Measurements from ENCODE around the gene PPP1R14D. TPM values are rescaled to one million over a fixed set of nuclear protein-coding genes. Genes with fewer than 3 reads are reported as not detected.
A peak's percentile ranks its signal among the peaks of the same experiment; 100 is the strongest.

PPP1R14D gene, protein sequence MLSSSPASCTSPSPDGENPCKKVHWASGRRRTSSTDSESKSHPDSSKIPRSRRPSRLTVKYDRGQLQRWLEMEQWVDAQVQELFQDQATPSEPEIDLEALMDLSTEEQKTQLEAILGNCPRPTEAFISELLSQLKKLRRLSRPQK
- total RNA-seq (not detected), polyA plus RNA-seq (not detected)

DNA sequence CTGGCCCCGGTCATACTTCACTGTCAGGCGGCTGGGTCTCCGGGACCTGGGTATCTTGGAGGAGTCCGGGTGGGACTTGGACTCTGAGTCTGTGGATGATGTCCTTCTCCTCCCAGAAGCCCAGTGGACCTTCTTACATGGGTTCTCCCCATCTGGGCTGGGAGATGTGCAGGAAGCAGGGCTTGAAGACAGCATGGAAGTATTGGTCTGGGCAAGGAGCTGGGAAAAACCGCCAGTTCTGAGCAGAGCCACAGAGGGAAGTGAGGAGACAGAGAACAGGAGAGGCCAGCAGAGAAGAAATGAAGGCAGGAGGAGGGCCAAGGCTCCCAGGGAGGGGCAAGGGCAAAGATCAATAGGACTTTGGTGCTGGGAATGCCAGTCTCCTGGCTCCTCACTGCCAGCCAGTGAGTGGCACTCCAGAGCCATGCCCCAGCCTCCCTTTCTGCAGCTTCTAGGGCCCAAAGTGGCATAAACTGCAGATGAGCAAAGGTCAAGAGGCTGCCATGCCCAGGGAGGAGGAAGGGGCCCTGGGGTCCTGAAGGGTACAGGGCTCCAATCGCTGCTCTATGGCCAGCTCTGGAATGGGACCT, at the start of gene PPP1R14D:
Gene PPP1R14D, minus strand, starts transcription at position 262 of the 590 bp plus-strand sequence. Its CDS starts 67 bp downstream, at position 195.
- POLR2A ChIA-PET, result interaction anchor here (0.5 kb wide), 1 partner anchor 22 kb away, joined by 7 read pairs; no protein-coding TSS in a partner anchor
- H3K9me3 ChIP-seq (ENCODE audit: low read length), result no peaks in the 10 kb centered on the region
- Mint-ChIP-seq H3K27ac (peak within 1 kb of the TSS in 1 of 8 donors; percentile 92), H3K27me3 (peaks cover 0 to 11% of the 10 kb centered on the region in 2 donors), H3K4me3 (no peak within 1 kb of the TSS), H3K36me3 (no peaks in the 10 kb centered on the region), H3K4me1 (no peaks in the 10 kb centered on the region), H3K9me3 (no peaks in the 10 kb centered on the region)
- H3K27ac ChIP-seq (ENCODE audit: low read depth, low read length), result no peak within 1 kb of the TSS
- no peaks in the 10 kb centered on the region for H3K36me3 ChIP-seq (ENCODE audit: insufficient read depth, low read length)
- H3K4me3 ChIP-seq (ENCODE audit: low read length), result no peak within 1 kb of the TSS
- no peaks in the 10 kb centered on the region for H3K4me1 ChIP-seq (ENCODE audit: insufficient read depth, low read length)
- no peak for DNase-seq
- H3K27me3 ChIP-seq (ENCODE audit: insufficient read depth, low read length, poor library complexity, severe bottlenecking), result no peaks in the 10 kb centered on the region
- CTCF ChIA-PET, result no interaction called here

DNA sequence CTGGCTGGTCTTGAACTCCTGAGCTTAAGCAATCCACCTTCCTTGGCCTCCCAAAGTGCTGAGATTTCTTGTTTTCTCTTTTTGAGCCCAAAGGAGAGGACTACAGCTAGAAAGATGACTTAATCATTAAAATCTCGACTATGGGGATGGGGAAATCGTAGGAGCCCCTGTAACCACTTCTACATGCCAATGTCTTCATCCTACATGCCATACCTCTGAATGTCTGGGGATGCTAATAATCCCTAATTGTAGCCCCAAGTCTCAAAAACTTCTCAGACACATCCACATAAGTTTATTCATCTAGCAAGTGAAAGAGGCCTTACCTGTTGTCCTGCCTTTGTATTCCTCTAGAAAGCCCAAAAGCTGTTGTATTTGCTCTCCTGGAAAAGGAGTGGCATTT, 49.2 kb upstream of the PPP1R14D start:
- H3K36me3 Mint-ChIP-seq, result no peaks in the 10 kb centered on the region
- DNase-seq, result no peak
- no peak overlapping the region for H3K4me3 Mint-ChIP-seq
- ChIA-PET POLR2A (no interaction called here), CTCF (interaction anchor here (1.1 kb wide), 1 partner anchor 14 kb away, joined by 3 read pairs; no protein-coding TSS in a partner anchor)
- no peaks in the 10 kb centered on the region for H3K9me3 ChIP-seq (ENCODE audit: low read length)
- no peaks in the 10 kb centered on the region for H3K9me3 Mint-ChIP-seq
- H3K4me1 ChIP-seq (ENCODE audit: insufficient read depth, low read length), result peaks cover 3% of the 10 kb centered on the region
- H3K4me3 ChIP-seq (ENCODE audit: low read length), result no peak overlapping the region
- no peak overlapping the region for H3K27ac ChIP-seq (ENCODE audit: low read depth, low read length)
- peaks cover 6 to 8% of the 10 kb centered on the region in 2 donors for H3K27me3 Mint-ChIP-seq
- H3K36me3 ChIP-seq (ENCODE audit: insufficient read depth, low read length), result no peaks in the 10 kb centered on the region
- H3K27me3 ChIP-seq (ENCODE audit: insufficient read depth, low read length, poor library complexity, severe bottlenecking), result peaks cover 5% of the 10 kb centered on the region
- no peak overlapping the region for H3K27ac Mint-ChIP-seq
- peaks cover 5 to 8% (median 7%) of the 10 kb centered on the region in 3 donors for H3K4me1 Mint-ChIP-seq

DNA sequence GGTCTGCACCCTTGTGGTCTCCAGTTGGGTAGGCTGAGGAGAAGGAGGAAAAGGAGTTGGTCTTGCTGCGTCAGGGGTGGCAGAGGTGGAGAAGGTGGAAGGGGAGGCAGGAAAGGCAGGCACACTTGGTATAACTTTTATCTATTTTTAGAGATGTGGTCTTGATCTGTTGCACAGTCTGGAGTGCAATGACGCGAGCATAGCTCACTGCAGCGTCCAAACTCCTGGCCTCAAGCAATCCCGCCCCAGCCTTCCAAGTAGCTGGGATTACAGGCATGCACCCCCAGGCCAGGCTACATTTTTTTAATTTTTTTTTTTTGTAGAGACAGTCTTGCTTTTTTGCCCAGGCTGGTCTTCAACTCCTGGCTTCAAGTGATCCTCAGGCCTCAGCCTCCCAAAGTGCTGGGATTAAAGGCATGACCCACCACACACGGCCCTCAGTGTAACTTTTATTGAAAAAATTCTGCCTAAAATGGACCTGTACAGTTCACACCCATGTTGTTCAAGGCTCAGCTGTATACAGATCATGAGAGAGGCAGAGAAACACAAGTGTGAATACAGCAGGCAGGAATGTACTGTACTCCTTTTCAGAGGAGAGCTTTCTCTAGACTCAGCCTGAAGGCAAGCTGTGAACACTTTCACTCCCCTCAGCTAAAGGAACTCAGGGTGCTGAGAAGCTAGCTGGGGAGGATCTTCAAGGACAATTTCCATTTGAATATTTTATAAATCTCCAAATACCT, 47.7 kb upstream of the PPP1R14D start:
- H3K36me3 Mint-ChIP-seq, result no peaks in the 10 kb centered on the region

DNA sequence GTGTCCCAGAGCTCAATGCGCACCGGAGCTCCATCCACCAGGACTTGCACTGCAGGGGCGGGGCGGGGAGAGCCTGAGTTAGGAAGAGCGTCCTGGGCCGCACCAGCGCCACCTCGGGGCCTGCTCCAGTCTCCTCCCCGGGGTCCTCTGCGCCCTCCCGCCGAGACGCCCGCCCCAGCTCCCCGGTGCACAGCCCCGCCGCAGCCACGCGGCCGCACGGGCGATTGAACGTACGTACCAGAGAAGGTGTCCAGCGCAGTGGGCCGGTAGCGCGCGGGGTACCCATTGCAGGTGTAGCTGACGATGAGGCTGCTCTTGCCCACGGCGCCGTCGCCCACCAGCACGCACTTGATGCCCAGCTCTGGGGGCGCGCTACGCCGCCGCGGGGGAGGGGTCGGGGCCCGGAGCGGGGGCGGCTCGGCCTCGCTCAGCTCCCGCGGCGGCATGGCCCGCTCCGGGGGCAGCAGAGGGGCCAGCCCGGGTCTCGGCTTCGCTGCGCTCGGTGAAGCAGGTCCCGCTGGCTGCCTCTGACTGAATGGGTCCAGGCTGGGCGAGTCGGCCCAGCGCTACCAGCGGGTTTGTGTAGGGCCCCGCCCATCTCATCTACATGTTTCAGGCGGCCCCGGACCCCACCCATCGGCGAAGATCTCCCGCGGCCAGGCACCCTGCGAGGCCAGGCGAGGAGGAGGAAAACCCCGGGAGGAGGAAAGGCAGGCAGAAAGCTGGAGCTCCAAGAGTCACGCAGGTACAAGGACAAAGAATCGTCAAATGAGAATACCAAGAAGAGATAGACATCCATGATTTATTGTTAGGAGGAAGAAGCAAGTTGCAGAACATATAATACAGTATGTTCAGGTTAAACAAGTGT, 45.4 kb upstream of the PPP1R14D start, which contains the start of gene RHOV:
Gene RHOV, minus strand, starts transcription at position 541 of the 868 bp plus-strand sequence. Its CDS starts 95 bp downstream, at position 446.
- Mint-ChIP-seq H3K4me1 (peaks cover 5 to 8% (median 7%) of the 10 kb centered on the region in 3 donors), H3K9me3 (no peaks in the 10 kb centered on the region), H3K27me3 (peaks cover 8 to 9% of the 10 kb centered on the region in 2 donors), H3K27ac (peak within 1 kb of the TSS in 1 of 8 donors; percentile 37), H3K36me3 (no peaks in the 10 kb centered on the region), H3K4me3 (peak within 1 kb of the TSS; percentile 83 to 96 (median 84))
- peak; percentile 31 to 61 (median 41) for DNase-seq
- peak within 1 kb of the TSS; percentile 65 for H3K4me3 ChIP-seq (ENCODE audit: low read length)
- ChIA-PET CTCF (interaction anchor here (0.6 to 5.7 kb wide), 5 partner anchors 15 to 732 kb away, joined by 3 to 29 read pairs (median 4); partner anchors contain the start of genes SPINT1 and VPS18), POLR2A (interaction anchor here (0.5 to 1.0 kb wide), 2 partner anchors 20 to 234 kb away, joined by 4 to 5 read pairs; no protein-coding TSS in a partner anchor)
- H3K36me3 ChIP-seq (ENCODE audit: insufficient read depth, low read length), result no peaks in the 10 kb centered on the region
- no peak within 1 kb of the TSS for H3K27ac ChIP-seq (ENCODE audit: low read depth, low read length)
- peaks cover 5% of the 10 kb centered on the region for H3K27me3 ChIP-seq (ENCODE audit: insufficient read depth, low read length, poor library complexity, severe bottlenecking)
- peaks cover 3% of the 10 kb centered on the region for H3K4me1 ChIP-seq (ENCODE audit: insufficient read depth, low read length)
- no peaks in the 10 kb centered on the region for H3K9me3 ChIP-seq (ENCODE audit: low read length)

More for the DNA sequence above, 47.7 kb upstream of the PPP1R14D start:
- no peak overlapping the region for H3K27ac ChIP-seq (ENCODE audit: low read depth, low read length)
- H3K36me3 ChIP-seq (ENCODE audit: insufficient read depth, low read length), result no peaks in the 10 kb centered on the region
- POLR2A ChIA-PET, result no interaction called here
- CTCF ChIA-PET, result interaction anchor here (1.5 kb wide), 1 partner anchor 19 kb away, joined by 5 read pairs; the partner anchor contains the start of gene VPS18
- peaks cover 8 to 9% of the 10 kb centered on the region in 2 donors for H3K27me3 Mint-ChIP-seq
- H3K9me3 Mint-ChIP-seq, result no peaks in the 10 kb centered on the region
- peaks cover 3% of the 10 kb centered on the region for H3K4me1 ChIP-seq (ENCODE audit: insufficient read depth, low read length)
- no peaks in the 10 kb centered on the region for H3K9me3 ChIP-seq (ENCODE audit: low read length)
- H3K4me1 Mint-ChIP-seq, result peaks cover 5 to 8% (median 7%) of the 10 kb centered on the region in 3 donors
- H3K27me3 ChIP-seq (ENCODE audit: insufficient read depth, low read length, poor library complexity, severe bottlenecking), result peaks cover 5% of the 10 kb centered on the region
- DNase-seq, result no peak
- no peak overlapping the region for H3K4me3 ChIP-seq (ENCODE audit: low read length)
- H3K4me3 Mint-ChIP-seq, result peak overlapping the region in 1 of 7 donors; percentile 13
- no peak overlapping the region for H3K27ac Mint-ChIP-seq

DNA sequence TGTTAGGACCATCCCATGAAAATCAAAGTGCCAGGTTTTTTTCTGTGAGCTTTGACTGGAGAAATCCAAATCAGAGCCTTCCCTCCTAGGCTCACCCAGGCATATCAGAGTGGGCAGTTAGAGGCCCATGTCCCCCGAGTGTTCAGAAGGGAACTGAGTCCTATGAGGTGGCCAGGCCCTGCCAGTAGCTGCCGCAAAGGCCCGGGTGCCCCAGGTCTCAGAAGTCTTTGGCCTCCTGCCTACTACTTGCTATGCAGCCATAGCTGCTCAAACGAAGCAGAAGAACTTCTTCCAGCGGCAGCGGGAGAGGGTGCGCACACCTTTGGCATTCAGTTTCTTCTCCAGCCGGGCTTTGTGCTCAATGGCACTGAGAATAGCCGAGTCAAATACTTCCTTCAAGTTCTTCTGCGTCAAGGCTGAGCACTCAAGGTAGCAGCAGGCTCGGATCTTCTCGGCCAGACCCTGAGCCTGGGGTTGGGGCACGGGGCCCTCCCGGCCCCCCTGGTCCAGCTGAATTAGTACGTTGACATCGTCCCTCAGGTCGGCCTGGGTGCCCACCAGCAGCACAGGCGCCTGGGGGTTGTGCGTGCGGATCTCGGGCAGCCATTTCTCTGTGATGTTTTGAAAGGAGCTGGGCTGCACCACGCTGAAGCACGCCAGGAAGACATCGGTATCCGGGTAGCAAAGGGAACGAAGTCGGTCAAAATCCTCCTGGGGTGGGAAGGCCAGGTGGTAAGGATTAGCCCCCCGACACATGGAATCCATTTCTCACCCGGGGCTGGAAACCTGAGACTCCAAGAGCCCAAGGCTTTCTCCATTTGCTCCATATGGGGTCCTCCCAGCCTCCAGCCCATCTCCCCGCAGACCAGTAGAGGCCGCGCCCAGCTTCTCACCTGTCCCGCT, 44.5 kb upstream of the PPP1R14D start:
- Histone ChIP-seq H3K36me3 (ENCODE audit: insufficient read depth, low read length) (no peaks in the 10 kb centered on the region), H3K4me1 (ENCODE audit: insufficient read depth, low read length) (peaks cover 3% of the 10 kb centered on the region), H3K9me3 (ENCODE audit: low read length) (no peaks in the 10 kb centered on the region), H3K27me3 (ENCODE audit: insufficient read depth, low read length, poor library complexity, severe bottlenecking) (peaks cover 5% of the 10 kb centered on the region), H3K27ac (ENCODE audit: low read depth, low read length) (no peak overlapping the region), H3K4me3 (ENCODE audit: low read length) (peak overlapping the region; percentile 65)
- peak overlapping the region; percentile 54 to 85 (median 69) for H3K4me3 Mint-ChIP-seq
- ChIA-PET POLR2A (interaction anchor here (1.0 kb wide), 1 partner anchor 21 kb away, joined by 4 read pairs; no protein-coding TSS in a partner anchor), CTCF (interaction anchor here (0.6 to 5.7 kb wide), 6 partner anchors 16 to 733 kb away, joined by 3 to 29 read pairs (median 5); partner anchors contain the start of genes SPINT1 and VPS18)
- H3K27ac Mint-ChIP-seq, result no peak overlapping the region
- DNase-seq, result no peak
- no peaks in the 10 kb centered on the region for H3K36me3 Mint-ChIP-seq
- peaks cover 8 to 9% of the 10 kb centered on the region in 2 donors for H3K27me3 Mint-ChIP-seq
- no peaks in the 10 kb centered on the region for H3K9me3 Mint-ChIP-seq
- H3K4me1 Mint-ChIP-seq, result peaks cover 5 to 7% (median 5%) of the 10 kb centered on the region in 3 donors

DNA sequence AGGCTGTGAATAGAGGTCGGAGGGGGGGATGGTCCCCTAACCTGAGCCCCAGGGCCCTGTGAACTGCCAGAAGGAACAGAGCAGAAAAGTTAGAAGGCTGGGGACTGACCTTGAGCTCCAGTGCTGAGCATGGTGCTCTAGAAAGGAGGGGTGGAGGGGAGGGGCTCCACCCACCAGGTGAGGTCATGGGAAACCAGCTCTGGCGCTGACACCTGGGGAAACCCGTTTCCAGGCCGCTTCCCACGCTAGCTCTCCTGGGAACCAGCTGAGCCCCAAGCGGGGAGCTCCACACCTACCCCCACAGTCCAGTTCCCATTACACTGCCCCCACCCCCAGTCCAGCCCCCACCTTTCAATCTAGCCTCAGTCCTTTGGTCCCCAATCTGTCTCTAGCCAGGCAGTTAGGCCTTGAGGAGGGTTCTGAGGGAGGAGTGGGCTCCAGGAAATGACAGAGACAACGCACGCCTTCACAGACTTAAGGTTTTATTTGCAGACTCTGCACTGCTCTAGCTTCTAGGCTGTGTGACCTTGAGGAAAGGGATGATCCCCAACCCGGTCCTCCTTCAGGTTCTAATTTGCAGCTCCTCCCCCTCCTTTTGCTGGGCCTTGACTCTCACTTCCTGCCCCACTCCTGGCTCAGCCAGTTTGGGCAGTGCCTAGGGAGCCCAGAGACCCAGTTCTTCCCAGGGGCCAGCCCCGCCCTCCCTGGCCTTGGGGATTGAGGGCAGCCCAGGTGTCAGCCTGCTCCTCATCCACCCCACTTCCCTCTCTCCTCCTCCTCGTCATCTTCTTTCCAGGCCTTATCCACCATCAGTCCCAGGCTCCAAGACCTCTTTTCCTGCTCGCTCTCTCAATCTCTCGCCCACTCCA, 43.5 kb upstream of the PPP1R14D start:
- Mint-ChIP-seq H3K9me3 (no peaks in the 10 kb centered on the region), H3K4me1 (peaks cover 5 to 7% (median 5%) of the 10 kb centered on the region in 3 donors), H3K27me3 (peaks cover 8 to 9% of the 10 kb centered on the region in 2 donors), H3K27ac (peak overlapping the region in 2 of 8 donors; percentile 23 to 33), H3K4me3 (peak overlapping the region in 5 of 7 donors; percentile 12 to 88 (median 28)), H3K36me3 (no peaks in the 10 kb centered on the region)
- no peak overlapping the region for H3K4me3 ChIP-seq (ENCODE audit: low read length)
- H3K27me3 ChIP-seq (ENCODE audit: insufficient read depth, low read length, poor library complexity, severe bottlenecking), result peaks cover 5% of the 10 kb centered on the region
- no peak for DNase-seq
- H3K36me3 ChIP-seq (ENCODE audit: insufficient read depth, low read length), result no peaks in the 10 kb centered on the region
- no peaks in the 10 kb centered on the region for H3K9me3 ChIP-seq (ENCODE audit: low read length)
- peaks cover 3% of the 10 kb centered on the region for H3K4me1 ChIP-seq (ENCODE audit: insufficient read depth, low read length)
- H3K27ac ChIP-seq (ENCODE audit: low read depth, low read length), result no peak overlapping the region
- ChIA-PET CTCF (interaction anchor here (1.6 to 5.7 kb wide), 3 partner anchors 20 to 28 kb away, joined by 6 to 29 read pairs (median 9); partner anchors contain the start of genes SPINT1 and VPS18), POLR2A (no interaction called here)
